Measurements from ENCODE around the gene CARD6.

DNA sequence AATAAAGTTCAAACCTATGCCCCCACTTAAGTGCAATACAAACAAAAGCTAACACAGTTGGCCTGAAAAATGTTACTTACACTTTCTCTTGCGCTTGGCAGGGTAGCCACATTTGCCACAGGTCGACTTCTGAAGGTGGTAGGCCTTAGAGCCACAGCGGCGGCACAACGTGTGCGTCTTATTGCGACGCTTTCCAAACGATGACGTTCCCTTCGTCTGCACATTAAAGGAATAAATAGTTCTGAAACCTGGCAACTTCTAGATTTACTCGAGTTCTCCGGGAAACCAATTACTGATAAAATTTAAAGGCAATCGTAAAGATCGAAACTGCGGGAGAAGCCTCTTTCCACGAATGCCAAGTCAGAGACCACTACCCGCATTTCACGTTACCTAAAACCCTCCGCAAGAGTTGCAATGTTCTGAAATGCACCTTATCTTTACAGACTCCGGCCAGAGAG is 6.7 kb upstream of the CARD6 start:
- TF ChIP-seq, protein P1, sequence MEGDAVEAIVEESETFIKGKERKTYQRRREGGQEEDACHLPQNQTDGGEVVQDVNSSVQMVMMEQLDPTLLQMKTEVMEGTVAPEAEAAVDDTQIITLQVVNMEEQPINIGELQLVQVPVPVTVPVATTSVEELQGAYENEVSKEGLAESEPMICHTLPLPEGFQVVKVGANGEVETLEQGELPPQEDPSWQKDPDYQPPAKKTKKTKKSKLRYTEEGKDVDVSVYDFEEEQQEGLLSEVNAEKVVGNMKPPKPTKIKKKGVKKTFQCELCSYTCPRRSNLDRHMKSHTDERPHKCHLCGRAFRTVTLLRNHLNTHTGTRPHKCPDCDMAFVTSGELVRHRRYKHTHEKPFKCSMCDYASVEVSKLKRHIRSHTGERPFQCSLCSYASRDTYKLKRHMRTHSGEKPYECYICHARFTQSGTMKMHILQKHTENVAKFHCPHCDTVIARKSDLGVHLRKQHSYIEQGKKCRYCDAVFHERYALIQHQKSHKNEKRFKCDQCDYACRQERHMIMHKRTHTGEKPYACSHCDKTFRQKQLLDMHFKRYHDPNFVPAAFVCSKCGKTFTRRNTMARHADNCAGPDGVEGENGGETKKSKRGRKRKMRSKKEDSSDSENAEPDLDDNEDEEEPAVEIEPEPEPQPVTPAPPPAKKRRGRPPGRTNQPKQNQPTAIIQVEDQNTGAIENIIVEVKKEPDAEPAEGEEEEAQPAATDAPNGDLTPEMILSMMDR (IDR thresholded peaks at IDR 0.05) = no peak
- TF ChIP-seq POLR2AphosphoS5 (IDR thresholded peaks at IDR 0.05; ENCODE audit: low read depth, low read length) (no peak), TCF7L2 (IDR thresholded peaks at IDR 0.05; ENCODE audit: low read depth, low read length) (no peak), SIN3A (IDR thresholded peaks at IDR 0.05; ENCODE audit: borderline replicate concordance, insufficient read depth, low read depth, low read length) (no peak)

Measured in Panc1 (cell line).